Hematopoietic multipotent progenitor cell treated with erythropoietin and hydrocortisone succinate and interleukin-3 and kit ligand, for 15 days (in vitro differentiated cells): ENCODE results near the gene KCNJ5.

Experiments used
- DNase-seq: peaks from one replicate; pipeline ENCODE4 v3.0.0-alpha.2; 2015; ENCODE audit warnings: low spot score

Gene KCNJ5

DNA sequence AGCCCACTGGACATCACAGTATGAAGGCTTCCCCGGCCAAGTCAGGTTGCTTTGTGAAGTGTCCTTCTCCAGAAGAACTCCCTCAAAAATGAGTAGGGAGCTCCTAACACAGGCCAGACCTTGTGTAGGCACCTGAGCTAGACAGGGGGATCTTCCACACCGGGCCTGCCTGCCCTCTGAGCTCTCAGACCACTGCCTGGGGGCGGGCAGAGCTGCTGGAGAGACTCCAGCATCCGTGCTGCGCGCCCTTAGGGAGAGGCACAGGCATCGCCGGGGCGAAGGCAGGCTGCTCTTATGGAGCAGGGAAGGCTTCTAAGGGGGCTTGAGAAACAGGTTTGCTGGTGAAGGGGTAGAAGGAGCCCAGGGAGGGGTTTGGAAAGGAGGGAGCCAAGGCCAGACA lies 4.4 kb downstream of the KCNJ5 start:
- no peak for DNase-seq

- DNase-seq, result no peak
Observed at GRCh38 chr11:128896356-128896755, 5.2 kb downstream of the KCNJ5 start.

DNA sequence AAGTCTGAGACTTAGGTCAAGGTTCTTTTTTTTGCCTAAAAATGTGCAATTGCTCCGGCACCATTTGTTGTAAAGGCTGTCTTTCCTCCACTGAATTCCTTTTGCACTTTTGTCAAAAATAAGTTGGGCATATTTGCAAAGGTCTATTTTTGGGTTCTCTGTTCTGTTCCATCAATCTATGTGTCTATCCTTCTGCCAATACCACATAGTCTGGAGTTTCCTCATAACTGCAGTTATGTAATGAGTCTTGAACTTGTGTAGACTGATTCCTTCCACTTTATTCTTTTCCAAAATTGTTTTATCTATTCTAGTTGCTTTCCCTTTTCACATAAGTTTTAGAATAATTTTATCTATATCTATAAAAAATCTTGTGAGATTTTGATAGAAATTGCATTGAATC lies 6.7 kb downstream of the KCNJ5 start:
- DNase-seq, result no peak

- no peak for DNase-seq
Observed at GRCh38 chr11:128898580-128899344, 7.6 kb downstream of the KCNJ5 start.

DNA sequence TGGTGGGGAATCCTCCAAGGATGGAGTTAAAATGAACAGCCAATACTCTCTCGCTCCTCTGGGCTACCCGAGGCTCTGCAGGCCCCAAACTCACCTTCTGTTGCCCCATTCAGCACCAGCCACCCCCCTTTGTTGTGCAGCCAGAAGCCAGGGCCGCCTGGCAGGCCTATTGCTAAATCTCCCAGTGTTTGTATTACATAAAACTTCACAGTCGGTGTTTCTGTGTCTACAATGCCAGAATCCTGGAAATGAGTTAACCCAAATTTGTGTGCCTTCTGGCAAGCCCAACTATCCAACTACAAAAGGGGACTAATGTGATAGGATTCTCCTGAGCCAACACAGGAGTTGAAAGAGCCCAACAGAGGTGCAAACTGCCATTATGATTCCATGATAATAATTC lies 9.3 kb downstream of the KCNJ5 start:
- no peak for DNase-seq

- DNase-seq, result no peak
Observed at GRCh38 chr11:128901653-128902514, 10.7 kb downstream of the KCNJ5 start.

DNA sequence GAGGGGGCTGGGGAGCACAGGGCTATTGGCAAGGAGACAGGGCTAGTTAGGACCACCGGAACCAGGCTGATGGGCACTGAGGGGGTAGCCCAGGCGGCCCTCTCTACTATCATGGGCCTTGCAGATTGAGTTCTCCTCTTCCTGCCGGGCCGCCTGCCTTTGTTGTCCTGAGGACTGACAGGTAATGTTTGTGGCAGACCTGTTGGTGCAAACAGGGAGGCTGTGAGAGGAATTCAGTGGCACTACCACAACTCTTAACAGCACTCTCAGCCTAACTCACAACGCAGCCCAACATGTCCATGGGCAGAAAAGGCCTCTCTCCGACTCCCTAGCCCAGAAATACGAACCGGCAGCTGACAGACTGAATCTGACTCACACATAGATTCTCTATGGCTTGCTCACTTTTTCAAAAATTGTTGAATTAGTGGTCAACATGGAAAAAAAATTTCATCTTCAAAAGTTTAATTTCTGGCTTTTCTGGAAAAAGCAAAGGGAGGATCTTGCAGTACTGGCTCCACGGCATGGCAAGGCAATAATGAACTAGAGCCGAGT lies 11.4 kb downstream of the KCNJ5 start:
- no peak for DNase-seq

- no peak for DNase-seq
Observed at GRCh38 chr11:128903248-128904061, 12.3 kb downstream of the KCNJ5 start.

DNA sequence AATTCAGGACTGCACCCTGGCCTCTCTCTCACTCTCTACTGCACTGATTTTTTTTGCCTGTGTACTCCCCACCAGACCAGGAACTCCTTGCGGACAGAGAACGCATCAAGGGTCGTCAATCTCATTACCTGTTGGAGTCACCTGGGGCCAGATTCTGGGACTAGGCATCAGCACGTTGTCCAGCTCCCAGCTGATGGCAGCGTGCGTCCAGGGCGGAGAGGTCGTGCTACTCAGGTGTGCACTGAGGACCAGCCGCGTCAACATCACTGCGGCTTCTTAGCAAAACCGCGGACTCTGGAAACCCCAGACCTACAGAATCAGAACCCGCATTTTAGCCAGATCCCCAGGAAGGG lies 13.1 kb downstream of the KCNJ5 start:
- no peak for DNase-seq

DNA sequence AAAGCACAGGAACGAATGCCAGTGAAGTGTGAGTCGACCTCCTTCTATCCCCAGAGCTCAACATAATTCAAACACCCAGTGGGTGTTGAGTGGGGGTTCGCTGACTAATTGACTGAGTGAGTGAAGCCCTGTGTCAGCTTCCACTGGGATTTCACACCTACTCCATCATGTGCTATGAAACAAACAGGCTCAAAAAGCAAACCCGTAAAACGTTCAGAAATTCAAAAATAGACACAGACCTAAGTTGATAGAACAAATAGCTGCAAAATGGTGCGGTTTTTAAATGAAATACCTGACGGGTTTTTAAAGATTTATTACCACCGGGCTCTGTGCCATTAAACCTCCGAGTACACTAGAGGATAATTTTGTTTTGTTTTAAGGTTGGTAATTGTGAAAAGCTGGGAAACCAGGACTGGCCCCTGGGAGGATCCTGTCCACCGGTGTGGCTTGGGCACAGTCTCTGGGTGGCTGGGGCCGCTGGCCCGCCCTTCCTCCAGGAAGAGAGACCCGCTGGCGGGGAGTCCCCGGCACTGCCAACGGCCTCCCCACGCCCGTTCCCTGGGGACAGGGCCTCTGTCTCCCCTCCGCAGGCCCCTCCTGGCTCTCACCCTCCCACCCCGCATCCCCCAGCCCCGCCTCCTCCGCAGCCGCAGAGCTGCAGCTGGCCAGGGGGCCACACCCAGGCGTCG lies 13.6 kb downstream of the KCNJ5 start:
- no peak for DNase-seq

GRCh38 chr11:128905345-128906184 lies 14.4 kb downstream of the KCNJ5 start:
- no peak for DNase-seq

DNA sequence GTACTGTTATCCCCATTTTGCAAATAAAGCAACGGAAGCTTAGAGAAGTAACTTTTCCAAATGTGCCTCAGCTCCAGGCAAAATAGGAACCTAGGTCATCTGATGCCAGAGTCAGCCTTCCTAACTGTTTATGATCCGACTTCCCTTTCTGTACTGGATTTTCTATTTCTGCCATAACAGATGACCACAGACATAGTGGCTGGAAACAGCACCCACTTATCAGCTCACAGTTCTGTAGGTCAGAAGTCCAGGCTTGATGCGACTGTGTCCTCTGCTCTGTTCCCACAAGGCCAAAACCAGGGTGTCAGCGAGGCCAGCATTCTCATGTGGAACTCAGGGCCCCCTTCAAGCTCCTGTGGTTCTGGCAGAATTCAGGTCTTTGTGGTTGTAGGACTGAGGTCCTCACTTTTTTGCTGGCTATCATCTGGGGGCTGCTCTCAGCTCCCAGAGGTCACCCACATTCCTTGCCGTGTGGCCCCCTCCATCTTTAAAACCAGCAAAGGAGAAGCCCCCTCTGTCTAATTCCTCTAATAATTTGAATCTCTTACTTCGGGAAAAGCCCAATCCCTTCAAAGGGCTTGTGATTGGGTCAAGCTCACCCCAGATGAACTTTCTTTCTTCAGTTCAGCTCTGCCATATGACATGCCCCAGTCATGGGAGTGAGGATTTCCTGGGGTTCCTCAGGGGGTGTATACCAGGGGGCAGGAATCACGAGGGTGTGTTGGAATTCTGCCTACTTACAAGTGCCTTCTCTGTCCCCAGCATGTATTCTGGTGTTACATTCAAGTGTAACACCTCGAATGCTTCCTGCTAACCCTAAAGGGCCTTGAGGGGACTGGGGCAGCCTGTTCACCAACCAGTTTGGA lies 15.3 kb downstream of the KCNJ5 start:
- no peak for DNase-seq

DNA sequence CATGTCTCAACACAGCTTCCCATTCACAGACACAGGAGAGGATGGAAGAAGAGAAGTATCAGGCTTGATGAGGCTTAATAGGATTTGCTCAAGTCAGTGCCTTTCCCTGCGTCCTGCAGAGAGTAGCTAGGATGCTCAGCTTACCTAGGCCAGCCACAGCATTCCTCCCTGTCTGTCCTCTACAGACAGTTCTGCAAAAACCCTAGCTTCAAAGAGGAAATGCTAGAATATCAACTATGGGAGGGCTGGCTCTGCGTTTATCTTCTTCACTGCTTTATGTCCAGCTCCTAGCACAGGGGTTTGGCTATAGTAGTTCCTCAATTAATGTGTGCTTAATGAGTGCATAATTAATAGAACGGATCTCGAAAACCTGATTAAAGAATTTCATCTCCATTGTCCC lies 16.4 kb downstream of the KCNJ5 start:
- DNase-seq, result no peak

- no peak for DNase-seq
Observed at GRCh38 chr11:128908391-128909246, 17.5 kb downstream of the KCNJ5 start.

DNA sequence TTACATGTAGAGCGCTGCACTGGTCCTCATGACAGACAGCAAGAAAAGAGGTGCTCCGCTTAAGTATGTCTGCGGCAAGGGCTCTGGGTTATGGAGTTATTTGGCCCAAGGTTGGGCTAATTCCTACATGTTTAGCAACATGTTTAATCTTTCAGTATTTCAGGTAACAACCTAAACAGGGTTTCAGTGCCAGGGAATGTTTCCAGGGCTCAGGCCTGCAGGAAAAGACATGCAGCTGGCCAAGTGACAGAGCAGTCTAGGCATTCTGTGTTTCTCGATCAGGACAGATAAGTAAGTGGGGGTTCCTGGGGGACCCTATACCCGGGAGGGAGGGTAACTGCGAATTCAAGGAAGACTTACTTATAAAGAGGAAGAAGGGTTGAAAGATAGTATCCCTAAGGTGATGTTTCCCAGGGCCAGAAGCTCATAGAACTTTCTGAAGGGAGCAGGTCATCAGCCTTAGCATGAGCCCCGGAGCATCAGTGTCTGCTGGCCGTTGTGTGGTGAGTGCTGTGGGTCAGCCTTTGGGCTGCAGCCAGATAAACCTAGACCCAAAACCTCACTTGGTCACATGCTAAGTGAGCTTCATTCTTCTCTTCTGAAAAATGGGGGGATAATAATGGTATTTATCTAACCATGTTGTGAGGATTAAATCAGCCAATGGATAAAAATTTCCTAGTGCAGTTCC lies 18.4 kb downstream of the KCNJ5 start:
- no peak for DNase-seq

DNA sequence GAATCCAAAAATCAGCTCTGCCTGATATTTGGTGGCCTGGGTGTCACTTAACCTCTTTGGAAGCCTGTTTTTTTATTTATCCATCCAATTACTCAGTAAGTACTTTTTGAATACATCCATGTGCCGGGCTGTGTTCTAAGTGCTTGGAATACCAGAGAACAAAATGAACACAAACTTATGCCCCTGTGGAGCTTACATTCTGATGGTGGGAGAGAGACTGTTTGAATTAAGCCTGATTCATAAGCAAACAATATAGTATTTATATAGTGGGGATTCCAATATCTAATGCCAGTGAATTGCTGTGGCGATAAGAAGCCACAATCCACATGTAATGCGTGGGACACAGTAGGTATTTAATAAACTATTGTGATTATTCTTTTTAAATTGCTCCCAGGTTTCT lies 19.4 kb downstream of the KCNJ5 start:
- DNase-seq, result no peak

DNA sequence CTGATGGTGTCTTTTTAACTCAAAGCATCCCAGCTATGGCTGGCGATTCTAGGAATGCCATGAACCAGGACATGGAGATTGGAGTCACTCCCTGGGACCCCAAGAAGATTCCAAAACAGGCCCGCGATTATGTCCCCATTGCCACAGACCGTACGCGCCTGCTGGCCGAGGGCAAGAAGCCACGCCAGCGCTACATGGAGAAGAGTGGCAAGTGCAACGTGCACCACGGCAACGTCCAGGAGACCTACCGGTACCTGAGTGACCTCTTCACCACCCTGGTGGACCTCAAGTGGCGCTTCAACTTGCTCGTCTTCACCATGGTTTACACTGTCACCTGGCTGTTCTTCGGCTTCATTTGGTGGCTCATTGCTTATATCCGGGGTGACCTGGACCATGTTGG lies 20.1 kb downstream of the KCNJ5 start:
- DNase-seq, result no peak

- DNase-seq, result no peak
Observed at GRCh38 chr11:128911701-128912100, 20.5 kb downstream of the KCNJ5 start.
